Ovary (tissue), 3 donors: ENCODE measurements around the gene ARHGAP27.

Experiments used
- CTCF ChIP-seq, 3 donors: fragments of 450-650 bp in 2 of 3; fragments of 200-600 bp in 1 of 3; IDR thresholded peaks; one replicate each; pipeline versions ENCODE4 v1.5.1 to v1.8.0; 2016 to 2022; ENCODE audit warnings: antibody characterized with exemption in 3 of 3, mild to moderate bottlenecking in 1 of 3
- EP300 ChIP-seq: sonication (generic); formaldehyde crosslinking; IDR thresholded peaks from one replicate; pipeline ENCODE4 v1.6.1; 2017; ENCODE audit warnings: antibody characterized with exemption
- donor health status: DM: no; HTN: no; CAD: no.

- no peak for TF ChIP-seq CTCF (IDR thresholded peaks at IDR 0.05)
- TF ChIP-seq EP300 = no peak
Measured at GRCh38 chr17:45345246-45345553, 87.5 kb downstream of the ARHGAP27 start.
